Femur (tissue), 1 donor: Measurements from ENCODE around the gene CCR5.
"Not testable (repeated sequence)": the region's sequence is repeated elsewhere in the genome, so short reads cannot be mapped to it uniquely, and the experiment has no call there.

Experiments used
- DNase-seq: peaks from one replicate; pipeline ENCODE4 v3.0.0-alpha.2; 2017

Gene CCR5

GRCh38 chr3:46388847-46389246, 18.1 kb downstream of the CCR5 start:
- DNase-seq: not testable (repeated sequence)

GRCh38 chr3:46389306-46389705, 18.6 kb downstream of the CCR5 start:
- DNase-seq: no peak

GRCh38 chr3:46391526-46391925, 20.8 kb downstream of the CCR5 start:
- not testable (repeated sequence) for DNase-seq

GRCh38 chr3:46393011-46393410, 22.3 kb downstream of the CCR5 start:
- DNase-seq: no peak

- DNase-seq: no peak
Observed at GRCh38 chr3:46393554-46394434, 23.0 kb downstream of the CCR5 start.

GRCh38 chr3:46395210-46395661, 24.5 kb downstream of the CCR5 start:
- DNase-seq: no peak

GRCh38 chr3:46395766-46396530, 25.2 kb downstream of the CCR5 start:
- DNase-seq: no peak

GRCh38 chr3:46397111-46397510, 26.4 kb downstream of the CCR5 start:
- no peak for DNase-seq

GRCh38 chr3:46398186-46398955, 27.6 kb downstream of the CCR5 start:
- DNase-seq: no peak

- no peak for DNase-seq
Observed at GRCh38 chr3:46399098-46399497, 28.4 kb downstream of the CCR5 start.

GRCh38 chr3:46399557-46399956, 28.8 kb downstream of the CCR5 start:
- no peak for DNase-seq

- no peak for DNase-seq
Observed at GRCh38 chr3:46400000-46400734, 29.4 kb downstream of the CCR5 start.

- no peak for DNase-seq
Observed at GRCh38 chr3:46400846-46401245, 30.1 kb downstream of the CCR5 start.

- DNase-seq: no peak
Observed at GRCh38 chr3:46401579-46401978, 30.8 kb downstream of the CCR5 start.

- not testable (repeated sequence) for DNase-seq
Observed at GRCh38 chr3:46402902-46403301, 32.2 kb downstream of the CCR5 start.

GRCh38 chr3:46405301-46406019, 34.7 kb downstream of the CCR5 start:
- DNase-seq: no peak

GRCh38 chr3:46406443-46406787, 35.7 kb downstream of the CCR5 start:
- DNase-seq: no peak

- DNase-seq: peak; percentile 62
Observed at GRCh38 chr3:46406788-46407611, 36.3 kb downstream of the CCR5 start, which contains the start of the genes CCR5AS and CCRL2. Gene CCR5AS (minus strand): TSS chr3:46407066. Gene CCRL2 (plus strand): TSS chr3:46407259. CDS start chr3:46408080, 821 bp downstream.

GRCh38 chr3:46407970-46408369, 37.2 kb downstream of the CCR5 start:
- DNase-seq: peak; percentile 51

GRCh38 chr3:46408853-46409252, 38.1 kb downstream of the CCR5 start:
- DNase-seq: no peak
